SH-SY5Y (cell line): ENCODE measurements around the gene LIMA1.

Source experiments
- GATA2 ChIP-seq: IDR thresholded peaks from 2 replicates; pipeline ENCODE4 v1.6.1; 2011; ENCODE audit warnings: mild to moderate bottlenecking, low read depth, low read length
- GATA3 ChIP-seq: IDR thresholded peaks from 2 replicates; pipeline ENCODE4 v1.6.1; 2011; ENCODE audit warnings: low read depth, mild to moderate bottlenecking, low read length, moderate library complexity

- TF ChIP-seq GATA2 (no peak), GATA3 (no peak)
Measured at GRCh38 chr12:50195832-50196231, 87.5 kb downstream of the LIMA1 start.
